Caco-2 (cell line): ENCODE results near the gene TFEB. TPM values are rescaled to one million over a fixed set of nuclear protein-coding genes. Genes with fewer than 3 reads are reported as not detected.

ENCODE experiments used
- BruUV-seq: library from RNA; stranded (reverse); fragments of 400-500 nt; replicated peaks from 2 replicates; lab custom pipeline; 2021; lab: Mats Ljungman, UMichigan
- CTCF ChIA-PET: fragments of 300-600 bp; sonication (Branson Sonifier 250); formaldehyde crosslinking; loops from one replicate; lab custom pipeline; 2022; ENCODE audit warnings: antibody characterized with exemption; lab: Charles Lee
- POLR2A ChIA-PET: fragments of 300-600 bp; sonication (Branson Sonifier 250); formaldehyde crosslinking; loops from one replicate; lab custom pipeline; 2022; ENCODE audit warnings: antibody characterized with exemption; lab: Charles Lee
- DNase-seq, 2 experiments: peaks; one replicate each; pipeline versions ENCODE4 v3.0.0 to v3.0.0-alpha.2; 2020 to 2022
- H3K27me3 ChIP-seq: replicated peaks from 2 replicates; pipeline ENCODE4 v1.6.0; 2011; ENCODE audit warnings: low read length; ENCODE audit not compliant: control insufficient read depth, insufficient read depth
- H3K36me3 ChIP-seq: 2 replicates; pipeline ENCODE4 v1.5.1; 2011; ENCODE audit warnings: low read length; ENCODE audit not compliant: control insufficient read depth, insufficient read depth
- H3K4me1 ChIP-seq: fragments of 250-450 bp; sonication (Bioruptor Pico); 2 replicates; pipeline ENCODE4 v1.5.1; 2020; ENCODE audit warnings: mild to moderate bottlenecking
- H3K4me3 ChIP-seq: 2 replicates; pipeline ENCODE4 v1.5.1; 2011; ENCODE audit warnings: low read depth, mild to moderate bottlenecking, control low read depth, low read length
- H3K9me3 ChIP-seq: fragments of 250-450 bp; sonication (Bioruptor Pico); 2 replicates; pipeline ENCODE4 v1.5.1; 2020; ENCODE audit warnings: mild to moderate bottlenecking, moderate library complexity
- H3K27ac Mint-ChIP-seq: one replicate; pipeline ENCODE4 v1.8.0; 2022; ENCODE audit warnings: mixed read lengths; ENCODE audit not compliant: unreplicated experiment
- H3K27me3 Mint-ChIP-seq: one replicate; pipeline ENCODE4 v1.8.0; 2022; ENCODE audit warnings: mixed read lengths; ENCODE audit not compliant: insufficient read depth, unreplicated experiment
- H3K36me3 Mint-ChIP-seq: one replicate; pipeline ENCODE4 v1.8.0; 2022; ENCODE audit warnings: mild to moderate bottlenecking, mixed read lengths; ENCODE audit not compliant: insufficient read depth, unreplicated experiment
- H3K4me1 Mint-ChIP-seq: one replicate; pipeline ENCODE4 v1.8.0; 2022; ENCODE audit warnings: low read depth, mixed read lengths; ENCODE audit not compliant: unreplicated experiment
- H3K4me3 Mint-ChIP-seq: one replicate; pipeline ENCODE4 v1.8.0; 2022; ENCODE audit warnings: mild to moderate bottlenecking, moderate library complexity, mixed read lengths; ENCODE audit not compliant: unreplicated experiment
- H3K9me3 Mint-ChIP-seq: one replicate; pipeline ENCODE4 v1.8.0; 2022; ENCODE audit warnings: mixed read lengths; ENCODE audit not compliant: unreplicated experiment
- intact Hi-C: fragments of 100-400 bp; cut with micrococcal nuclease; formaldehyde crosslinking; loops from one replicate; pipeline ENCODE4 v1.10.0; 2022; ENCODE audit not compliant: unreplicated experiment
- total RNA-seq: library from RNA; stranded (reverse); gene quantifications from 2 replicates; pipeline ENCODE4 v1.2.3, GENCODE V29; 2022
- TF ChIP-seq, protein P1 (sequence below), 2 experiments: fragments of 200-600 bp in 1 of 2; IDR thresholded peaks; 1 replicate in 1 of 2; 2 replicates in 1 of 2; pipeline versions ENCODE4 v1.5.1 to v1.8.0; 2011 to 2022; ENCODE audit warnings: antibody characterized with exemption in 1 of 2, control low read depth in 1 of 2, inconsistent platforms in 1 of 2, low read depth in 1 of 2, low read length in 1 of 2, mild to moderate bottlenecking in 1 of 2, moderate library complexity in 1 of 2; ENCODE audit not compliant: insufficient read depth in 1 of 2, severe bottlenecking in 1 of 2, unreplicated experiment in 1 of 2

Gene TFEB
- total RNA-seq, 1 experiment from 2014 or later: 3.8 TPM

DNA sequence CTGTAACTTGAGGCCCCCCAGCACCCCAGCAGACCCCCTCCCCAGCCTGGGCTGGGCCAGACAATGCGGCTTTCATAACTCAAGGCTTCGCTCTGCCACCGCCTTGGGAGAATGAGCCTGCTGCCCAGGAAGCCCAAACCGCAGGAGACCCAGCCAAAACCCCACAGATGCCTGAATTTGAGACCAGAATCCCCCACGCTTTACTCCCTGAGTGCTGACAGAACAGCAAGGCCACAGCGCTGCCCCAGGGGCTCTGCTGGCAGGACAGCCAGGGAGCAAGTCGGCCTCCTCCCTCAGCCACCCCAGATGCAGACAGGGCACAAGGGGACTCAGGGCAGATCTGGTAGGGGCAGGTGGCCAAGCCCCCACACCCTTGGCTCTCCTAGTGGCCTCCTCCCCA, 95.0 kb downstream of the TFEB start:
- Mint-ChIP-seq H3K27me3 (no peaks in the 10 kb centered on the region), H3K4me1 (peaks cover 12% of the 10 kb centered on the region), H3K27ac (no peak overlapping the region), H3K36me3 (no peaks in the 10 kb centered on the region), H3K4me3 (no peak overlapping the region), H3K9me3 (no peaks in the 10 kb centered on the region)
- ChIA-PET CTCF (no interaction called here), POLR2A (no interaction called here)
- TF ChIP-seq, protein P1, sequence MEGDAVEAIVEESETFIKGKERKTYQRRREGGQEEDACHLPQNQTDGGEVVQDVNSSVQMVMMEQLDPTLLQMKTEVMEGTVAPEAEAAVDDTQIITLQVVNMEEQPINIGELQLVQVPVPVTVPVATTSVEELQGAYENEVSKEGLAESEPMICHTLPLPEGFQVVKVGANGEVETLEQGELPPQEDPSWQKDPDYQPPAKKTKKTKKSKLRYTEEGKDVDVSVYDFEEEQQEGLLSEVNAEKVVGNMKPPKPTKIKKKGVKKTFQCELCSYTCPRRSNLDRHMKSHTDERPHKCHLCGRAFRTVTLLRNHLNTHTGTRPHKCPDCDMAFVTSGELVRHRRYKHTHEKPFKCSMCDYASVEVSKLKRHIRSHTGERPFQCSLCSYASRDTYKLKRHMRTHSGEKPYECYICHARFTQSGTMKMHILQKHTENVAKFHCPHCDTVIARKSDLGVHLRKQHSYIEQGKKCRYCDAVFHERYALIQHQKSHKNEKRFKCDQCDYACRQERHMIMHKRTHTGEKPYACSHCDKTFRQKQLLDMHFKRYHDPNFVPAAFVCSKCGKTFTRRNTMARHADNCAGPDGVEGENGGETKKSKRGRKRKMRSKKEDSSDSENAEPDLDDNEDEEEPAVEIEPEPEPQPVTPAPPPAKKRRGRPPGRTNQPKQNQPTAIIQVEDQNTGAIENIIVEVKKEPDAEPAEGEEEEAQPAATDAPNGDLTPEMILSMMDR (IDR thresholded peaks at IDR 0.05; ENCODE audit: insufficient read depth in 1 of 2, low read depth in 1 of 2, low read length in 1 of 2, severe bottlenecking in 1 of 2, unreplicated experiment in 1 of 2): no peak
- no peaks in the 10 kb centered on the region for H3K27me3 ChIP-seq
- H3K4me1 ChIP-seq: peaks cover 13% of the 10 kb centered on the region
- no peaks in the 10 kb centered on the region for H3K36me3 ChIP-seq
- no peak for DNase-seq
- intact Hi-C loops: loop anchor here (5.0 kb wide), 1 partner anchor 42 kb away; no protein-coding TSS in a partner anchor
- BruUV-seq: no TSS peak
- no peaks in the 10 kb centered on the region for H3K9me3 ChIP-seq
- H3K4me3 ChIP-seq: no peak overlapping the region

DNA sequence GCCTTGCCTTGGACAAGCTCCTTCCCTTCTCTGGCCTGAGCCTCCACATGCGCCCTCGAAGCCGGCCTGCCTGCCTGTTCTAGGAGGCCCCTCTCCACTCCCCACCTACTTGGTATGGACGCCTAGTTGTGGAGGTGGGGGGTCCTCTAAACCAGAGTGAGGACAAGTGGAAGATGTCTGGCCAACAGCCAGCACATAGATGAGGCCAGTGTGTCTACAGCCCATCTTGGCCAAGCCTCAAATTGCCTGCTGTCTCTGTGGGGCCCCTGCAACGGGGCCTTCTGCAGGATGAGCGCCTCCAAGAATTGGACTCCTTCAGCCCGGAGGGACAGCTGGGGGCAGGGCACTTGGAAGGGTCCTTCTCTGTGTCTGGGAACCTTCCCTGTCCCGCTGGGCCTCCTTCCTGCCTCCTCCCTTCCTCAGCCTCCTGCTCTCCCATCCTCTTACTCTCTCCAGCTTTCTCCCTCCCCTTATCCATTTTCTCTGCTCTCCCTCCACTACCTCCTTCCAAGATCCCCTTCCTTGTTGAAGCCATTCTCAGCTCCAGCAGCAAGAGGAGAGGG, 95.5 kb downstream of the TFEB start:
- intact Hi-C loops: loop anchor here (5.0 kb wide), 1 partner anchor 42 kb away; no protein-coding TSS in a partner anchor
- POLR2A ChIA-PET: no interaction called here
- no peak for DNase-seq
- no peaks in the 10 kb centered on the region for H3K27me3 Mint-ChIP-seq
- H3K4me3 Mint-ChIP-seq: no peak overlapping the region
- TF ChIP-seq, protein P1 (IDR thresholded peaks at IDR 0.05; ENCODE audit: insufficient read depth in 1 of 2, low read depth in 1 of 2, low read length in 1 of 2, severe bottlenecking in 1 of 2, unreplicated experiment in 1 of 2): no peak
- H3K27me3 ChIP-seq: no peaks in the 10 kb centered on the region
- H3K4me3 ChIP-seq: no peak overlapping the region
- H3K4me1 ChIP-seq: peaks cover 8% of the 10 kb centered on the region
- H3K4me1 Mint-ChIP-seq: peaks cover 7% of the 10 kb centered on the region
- no peak overlapping the region for H3K27ac Mint-ChIP-seq
- H3K9me3 ChIP-seq: no peaks in the 10 kb centered on the region
- BruUV-seq: no TSS peak
- CTCF ChIA-PET: no interaction called here
- no peaks in the 10 kb centered on the region for H3K36me3 Mint-ChIP-seq
- H3K9me3 Mint-ChIP-seq: no peaks in the 10 kb centered on the region
- H3K36me3 ChIP-seq: no peaks in the 10 kb centered on the region

DNA sequence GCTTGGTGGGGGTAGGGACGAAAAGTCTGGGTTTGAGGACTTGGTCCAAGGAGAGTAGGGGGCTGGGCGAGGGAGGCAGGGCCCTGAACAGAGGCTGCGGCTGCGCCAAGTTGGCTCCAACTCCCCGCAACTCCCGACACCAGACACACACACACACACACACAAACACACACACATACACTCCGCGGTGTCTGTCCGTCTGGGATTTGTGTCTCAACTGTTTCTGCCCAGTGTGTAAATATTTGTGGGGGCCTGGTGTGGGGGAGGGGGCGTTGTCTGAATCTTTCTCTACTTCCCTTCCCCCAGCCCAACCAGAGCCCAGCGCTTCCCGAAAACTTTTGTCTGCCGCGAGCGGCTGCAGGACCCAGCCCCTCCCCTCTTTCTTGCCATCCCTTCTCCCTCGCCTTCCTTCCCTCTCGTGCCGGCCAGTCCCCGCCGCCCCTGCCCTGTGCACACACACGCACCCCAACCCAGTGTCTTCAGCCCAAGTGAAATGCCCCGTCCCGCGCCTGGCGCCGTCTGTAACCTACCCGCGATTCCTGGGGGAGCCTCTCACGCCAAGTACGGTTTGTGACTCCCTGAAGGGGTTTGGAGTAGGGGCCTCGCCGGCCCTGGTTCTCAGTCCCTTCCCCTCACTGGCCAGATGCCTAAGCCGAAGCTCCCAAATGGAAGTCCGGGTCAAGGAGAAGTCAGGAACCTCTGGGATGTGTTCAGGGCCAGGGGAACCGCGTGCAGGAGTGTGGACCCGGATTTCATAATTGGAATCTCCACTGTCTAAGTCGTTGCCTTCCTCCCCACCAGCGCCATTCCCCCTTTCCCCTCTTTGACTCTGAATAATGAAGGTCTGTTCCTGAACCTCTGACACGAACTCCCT, 96.2 kb downstream of the TFEB start:
- Mint-ChIP-seq H3K4me3 (no peak overlapping the region), H3K27ac (no peak overlapping the region), H3K36me3 (no peaks in the 10 kb centered on the region), H3K27me3 (no peaks in the 10 kb centered on the region), H3K9me3 (no peaks in the 10 kb centered on the region), H3K4me1 (no peaks in the 10 kb centered on the region)
- BruUV-seq: no TSS peak
- intact Hi-C loops: no loop called here
- H3K9me3 ChIP-seq: no peaks in the 10 kb centered on the region
- no peak overlapping the region for H3K4me3 ChIP-seq
- DNase-seq: no peak
- ChIA-PET POLR2A (no interaction called here), CTCF (no interaction called here)
- peaks cover under 1% of the 10 kb centered on the region for H3K4me1 ChIP-seq
- no peaks in the 10 kb centered on the region for H3K27me3 ChIP-seq
- H3K36me3 ChIP-seq: no peaks in the 10 kb centered on the region
- TF ChIP-seq, protein P1 (IDR thresholded peaks at IDR 0.05; ENCODE audit: insufficient read depth in 1 of 2, low read depth in 1 of 2, low read length in 1 of 2, severe bottlenecking in 1 of 2, unreplicated experiment in 1 of 2): no peak
